ENCODE results near the gene RERE.

RERE gene

DNA sequence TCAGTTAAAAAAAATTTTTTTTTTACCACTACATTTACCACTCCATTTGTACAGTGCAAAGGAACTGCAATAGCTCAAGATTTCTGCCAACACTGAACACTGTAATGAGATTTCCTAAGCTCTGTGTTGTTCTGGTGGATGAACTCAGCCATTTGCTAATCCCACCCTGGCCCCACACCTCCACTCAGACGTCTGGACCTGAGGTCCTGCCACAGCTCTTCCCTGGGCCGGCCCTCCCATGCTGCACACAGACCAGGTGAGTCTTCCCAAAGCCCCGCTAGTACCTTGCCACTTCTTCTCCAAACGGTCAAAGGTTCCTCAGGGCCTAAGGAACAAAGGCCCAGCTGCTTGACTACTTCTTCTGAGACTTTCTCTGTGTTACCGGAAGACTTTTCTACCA is 443.1 kb downstream of the RERE start (continued):
- TF ChIP-seq, protein P1, sequence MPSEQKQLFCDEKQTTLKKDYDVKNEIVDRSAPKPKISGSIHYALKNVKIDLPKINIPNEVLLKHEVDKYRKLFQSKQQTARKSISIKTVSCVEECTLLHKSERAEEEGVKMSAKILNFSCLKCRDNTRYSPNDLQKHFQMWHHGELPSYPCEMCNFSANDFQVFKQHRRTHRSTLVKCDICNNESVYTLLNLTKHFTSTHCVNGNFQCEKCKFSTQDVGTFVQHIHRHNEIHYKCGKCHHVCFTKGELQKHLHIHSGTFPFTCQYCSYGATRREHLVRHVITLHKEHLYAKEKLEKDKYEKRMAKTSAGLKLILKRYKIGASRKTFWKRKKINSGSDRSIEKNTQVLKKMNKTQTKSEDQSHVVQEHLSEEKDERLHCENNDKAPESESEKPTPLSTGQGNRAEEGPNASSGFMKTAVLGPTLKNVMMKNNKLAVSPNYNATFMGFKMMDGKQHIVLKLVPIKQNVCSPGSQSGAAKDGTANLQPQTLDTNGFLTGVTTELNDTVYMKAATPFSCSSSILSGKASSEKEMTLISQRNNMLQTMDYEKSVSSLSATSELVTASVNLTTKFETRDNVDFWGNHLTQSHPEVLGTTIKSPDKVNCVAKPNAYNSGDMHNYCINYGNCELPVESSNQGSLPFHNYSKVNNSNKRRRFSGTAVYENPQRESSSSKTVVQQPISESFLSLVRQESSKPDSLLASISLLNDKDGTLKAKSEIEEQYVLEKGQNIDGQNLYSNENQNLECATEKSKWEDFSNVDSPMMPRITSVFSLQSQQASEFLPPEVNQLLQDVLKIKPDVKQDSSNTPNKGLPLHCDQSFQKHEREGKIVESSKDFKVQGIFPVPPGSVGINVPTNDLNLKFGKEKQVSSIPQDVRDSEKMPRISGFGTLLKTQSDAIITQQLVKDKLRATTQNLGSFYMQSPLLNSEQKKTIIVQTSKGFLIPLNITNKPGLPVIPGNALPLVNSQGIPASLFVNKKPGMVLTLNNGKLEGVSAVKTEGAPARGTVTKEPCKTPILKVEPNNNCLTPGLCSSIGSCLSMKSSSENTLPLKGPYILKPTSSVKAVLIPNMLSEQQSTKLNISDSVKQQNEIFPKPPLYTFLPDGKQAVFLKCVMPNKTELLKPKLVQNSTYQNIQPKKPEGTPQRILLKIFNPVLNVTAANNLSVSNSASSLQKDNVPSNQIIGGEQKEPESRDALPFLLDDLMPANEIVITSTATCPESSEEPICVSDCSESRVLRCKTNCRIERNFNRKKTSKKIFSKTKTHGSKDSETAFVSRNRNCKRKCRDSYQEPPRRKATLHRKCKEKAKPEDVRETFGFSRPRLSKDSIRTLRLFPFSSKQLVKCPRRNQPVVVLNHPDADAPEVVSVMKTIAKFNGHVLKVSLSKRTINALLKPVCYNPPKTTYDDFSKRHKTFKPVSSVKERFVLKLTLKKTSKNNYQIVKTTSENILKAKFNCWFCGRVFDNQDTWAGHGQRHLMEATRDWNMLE (tag by site-specific recombination; conservative IDR thresholded peaks at IDR 0.05; ENCODE audit: low read depth): no peak
- no peak for TF ChIP-seq ZNF394 (tag by site-specific recombination; IDR thresholded peaks at IDR 0.05; ENCODE audit: borderline replicate concordance)
- TF ChIP-seq, protein P2, sequence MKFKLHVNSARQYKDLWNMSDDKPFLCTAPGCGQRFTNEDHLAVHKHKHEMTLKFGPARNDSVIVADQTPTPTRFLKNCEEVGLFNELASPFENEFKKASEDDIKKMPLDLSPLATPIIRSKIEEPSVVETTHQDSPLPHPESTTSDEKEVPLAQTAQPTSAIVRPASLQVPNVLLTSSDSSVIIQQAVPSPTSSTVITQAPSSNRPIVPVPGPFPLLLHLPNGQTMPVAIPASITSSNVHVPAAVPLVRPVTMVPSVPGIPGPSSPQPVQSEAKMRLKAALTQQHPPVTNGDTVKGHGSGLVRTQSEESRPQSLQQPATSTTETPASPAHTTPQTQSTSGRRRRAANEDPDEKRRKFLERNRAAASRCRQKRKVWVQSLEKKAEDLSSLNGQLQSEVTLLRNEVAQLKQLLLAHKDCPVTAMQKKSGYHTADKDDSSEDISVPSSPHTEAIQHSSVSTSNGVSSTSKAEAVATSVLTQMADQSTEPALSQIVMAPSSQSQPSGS (tag by site-specific recombination; IDR thresholded peaks at IDR 0.05; ENCODE audit: low read depth): no peak
- no peak for TF ChIP-seq ZNF677 (tag by site-specific recombination; IDR thresholded peaks at IDR 0.05)
- no peak for TF ChIP-seq ZNF76 (tag by site-specific recombination; IDR thresholded peaks at IDR 0.05; ENCODE audit: borderline replicate concordance, low read depth)
- TF ChIP-seq, protein P3, sequence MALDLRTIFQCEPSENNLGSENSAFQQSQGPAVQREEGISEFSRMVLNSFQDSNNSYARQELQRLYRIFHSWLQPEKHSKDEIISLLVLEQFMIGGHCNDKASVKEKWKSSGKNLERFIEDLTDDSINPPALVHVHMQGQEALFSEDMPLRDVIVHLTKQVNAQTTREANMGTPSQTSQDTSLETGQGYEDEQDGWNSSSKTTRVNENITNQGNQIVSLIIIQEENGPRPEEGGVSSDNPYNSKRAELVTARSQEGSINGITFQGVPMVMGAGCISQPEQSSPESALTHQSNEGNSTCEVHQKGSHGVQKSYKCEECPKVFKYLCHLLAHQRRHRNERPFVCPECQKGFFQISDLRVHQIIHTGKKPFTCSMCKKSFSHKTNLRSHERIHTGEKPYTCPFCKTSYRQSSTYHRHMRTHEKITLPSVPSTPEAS (tag by site-specific recombination; IDR thresholded peaks at IDR 0.05): no peak
- TF ChIP-seq, protein P4, sequence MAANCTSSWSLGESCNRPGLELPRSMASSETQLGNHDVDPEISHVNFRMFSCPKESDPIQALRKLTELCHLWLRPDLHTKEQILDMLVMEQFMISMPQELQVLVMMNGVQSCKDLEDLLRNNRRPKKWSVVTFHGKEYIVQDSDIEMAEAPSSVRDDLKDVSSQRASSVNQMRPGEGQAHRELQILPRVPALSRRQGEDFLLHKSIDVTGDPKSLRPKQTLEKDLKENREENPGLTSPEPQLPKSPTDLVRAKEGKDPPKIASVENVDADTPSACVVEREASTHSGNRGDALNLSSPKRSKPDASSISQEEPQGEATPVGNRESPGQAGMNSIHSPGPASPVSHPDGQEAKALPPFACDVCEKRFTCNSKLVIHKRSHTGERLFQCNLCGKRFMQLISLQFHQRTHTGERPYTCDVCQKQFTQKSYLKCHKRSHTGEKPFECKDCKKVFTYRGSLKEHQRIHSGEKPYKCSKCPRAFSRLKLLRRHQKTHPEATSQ (tag by site-specific recombination; IDR thresholded peaks at IDR 0.05): no peak
- TF ChIP-seq HOXC10 (CRISPR knock-in tag; IDR thresholded peaks at IDR 0.05): no peak
- TF ChIP-seq, protein P5, sequence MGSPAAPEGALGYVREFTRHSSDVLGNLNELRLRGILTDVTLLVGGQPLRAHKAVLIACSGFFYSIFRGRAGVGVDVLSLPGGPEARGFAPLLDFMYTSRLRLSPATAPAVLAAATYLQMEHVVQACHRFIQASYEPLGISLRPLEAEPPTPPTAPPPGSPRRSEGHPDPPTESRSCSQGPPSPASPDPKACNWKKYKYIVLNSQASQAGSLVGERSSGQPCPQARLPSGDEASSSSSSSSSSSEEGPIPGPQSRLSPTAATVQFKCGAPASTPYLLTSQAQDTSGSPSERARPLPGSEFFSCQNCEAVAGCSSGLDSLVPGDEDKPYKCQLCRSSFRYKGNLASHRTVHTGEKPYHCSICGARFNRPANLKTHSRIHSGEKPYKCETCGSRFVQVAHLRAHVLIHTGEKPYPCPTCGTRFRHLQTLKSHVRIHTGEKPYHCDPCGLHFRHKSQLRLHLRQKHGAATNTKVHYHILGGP (tag by site-specific recombination; IDR thresholded peaks at IDR 0.05): no peak
- no peak for TF ChIP-seq ZNF416 (tag by site-specific recombination; IDR thresholded peaks at IDR 0.05)
- TF ChIP-seq ZNF777 (tag by site-specific recombination; IDR thresholded peaks at IDR 0.05; ENCODE audit: borderline replicate concordance): no peak
- TF ChIP-seq ZNF221 (tag by site-specific recombination; IDR thresholded peaks at IDR 0.05; ENCODE audit: borderline replicate concordance): no peak
- TF ChIP-seq KLF1 (tag by site-specific recombination; IDR thresholded peaks at IDR 0.05): no peak

DNA sequence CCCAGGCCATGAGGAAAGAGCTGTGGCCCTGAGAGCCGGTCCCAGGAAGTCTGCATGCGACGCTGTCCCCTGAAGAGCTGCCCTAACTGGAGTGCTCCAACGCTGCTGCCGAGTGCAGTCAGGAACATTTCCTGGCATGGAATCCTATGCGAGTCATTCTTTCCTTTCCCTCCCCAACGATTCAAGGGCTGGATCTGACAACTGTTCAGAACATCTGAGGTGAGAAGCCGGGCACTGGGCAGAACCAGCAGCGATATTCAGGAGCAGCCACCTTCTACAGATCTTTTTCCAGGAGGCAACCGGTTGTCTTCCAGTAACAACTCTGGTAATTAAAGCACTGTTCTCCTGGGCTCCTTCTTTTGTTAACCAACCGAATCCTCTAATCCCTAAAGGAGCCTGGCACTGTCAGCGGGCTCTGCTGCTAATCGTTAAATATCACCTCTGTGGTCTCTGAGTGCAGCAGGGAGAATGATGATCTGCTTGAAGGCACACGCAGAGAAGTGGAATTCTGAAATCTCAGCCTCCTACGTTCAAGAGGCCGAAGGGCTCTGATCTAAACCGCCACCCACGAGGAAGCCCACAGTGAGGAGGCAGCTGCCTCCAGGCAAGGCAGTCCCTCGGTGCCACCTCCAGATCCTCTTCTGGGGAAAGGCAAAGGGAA is 443.7 kb downstream of the RERE start:
- Histone ChIP-seq H3K4me1 (ENCODE audit: control insufficient read depth, insufficient read depth, low read length) (peaks cover 14% of the 10 kb centered on the region), H3K4me3 (ENCODE audit: low read depth, low read length) (no peak overlapping the region), H3K9me3 (ENCODE audit: control insufficient read depth, insufficient read depth, low read depth, low read length) (no peaks in the 10 kb centered on the region), H3K27ac (ENCODE audit: extremely low read depth, low read depth, low read length) (no peak overlapping the region; the same call in 1 of the 2 replicates), H3K36me3 (ENCODE audit: control insufficient read depth in 2 of 2, insufficient read depth in 1 of 2, low read length in 2 of 2) (peaks cover 0 to 5% of the 10 kb centered on the region in 2 experiments; a peak in 1 of 3 replicates)
- CTCF ChIA-PET: interaction anchor here (0.7 to 1.1 kb wide), 2 partner anchors 10 to 398 kb away, joined by 3 to 7 read pairs; no protein-coding TSS in a partner anchor
- POLR2A ChIA-PET: no interaction called here
- TF ChIP-seq, protein P6, sequence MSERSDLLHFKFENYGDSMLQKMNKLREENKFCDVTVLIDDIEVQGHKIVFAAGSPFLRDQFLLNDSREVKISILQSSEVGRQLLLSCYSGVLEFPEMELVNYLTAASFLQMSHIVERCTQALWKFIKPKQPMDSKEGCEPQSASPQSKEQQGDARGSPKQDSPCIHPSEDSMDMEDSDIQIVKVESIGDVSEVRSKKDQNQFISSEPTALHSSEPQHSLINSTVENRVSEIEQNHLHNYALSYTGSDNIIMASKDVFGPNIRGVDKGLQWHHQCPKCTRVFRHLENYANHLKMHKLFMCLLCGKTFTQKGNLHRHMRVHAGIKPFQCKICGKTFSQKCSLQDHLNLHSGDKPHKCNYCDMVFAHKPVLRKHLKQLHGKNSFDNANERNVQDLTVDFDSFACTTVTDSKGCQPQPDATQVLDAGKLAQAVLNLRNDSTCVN (tag by site-specific recombination; optimal IDR thresholded peaks at IDR 0.05): peak; percentile 10
- TF ChIP-seq ZNF843 (tag by site-specific recombination; IDR thresholded peaks at IDR 0.05) (0 out of 2 replicates have a peak, but pooled peaks have one; percentile 31), GLIS2 (tag by site-specific recombination; IDR thresholded peaks at IDR 0.05) (peak; percentile 28; the same call in 1 of the 2 replicates), ZNF391 (tag by site-specific recombination; IDR thresholded peaks at IDR 0.05; ENCODE audit: borderline replicate concordance, low read depth) (no peak), ZBTB8A (tag by site-specific recombination; IDR thresholded peaks at IDR 0.05) (peak; percentile 33; the same call in 1 of the 2 replicates), ZNF600 (tag by site-specific recombination; IDR thresholded peaks at IDR 0.05) (peak; percentile 96), SP7 (tag by site-specific recombination; IDR thresholded peaks at IDR 0.05) (peak; percentile 95)
- TF ChIP-seq, protein P7, sequence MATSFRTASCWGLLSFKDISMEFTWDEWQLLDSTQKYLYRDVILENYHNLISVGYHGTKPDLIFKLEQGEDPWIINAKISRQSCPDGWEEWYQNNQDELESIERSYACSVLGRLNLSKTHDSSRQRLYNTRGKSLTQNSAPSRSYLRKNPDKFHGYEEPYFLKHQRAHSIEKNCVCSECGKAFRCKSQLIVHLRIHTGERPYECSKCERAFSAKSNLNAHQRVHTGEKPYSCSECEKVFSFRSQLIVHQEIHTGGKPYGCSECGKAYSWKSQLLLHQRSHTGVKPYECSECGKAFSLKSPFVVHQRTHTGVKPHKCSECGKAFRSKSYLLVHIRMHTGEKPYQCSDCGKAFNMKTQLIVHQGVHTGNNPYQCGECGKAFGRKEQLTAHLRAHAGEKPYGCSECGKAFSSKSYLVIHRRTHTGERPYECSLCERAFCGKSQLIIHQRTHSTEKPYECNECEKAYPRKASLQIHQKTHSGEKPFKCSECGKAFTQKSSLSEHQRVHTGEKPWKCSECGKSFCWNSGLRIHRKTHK (tag by site-specific recombination; IDR thresholded peaks at IDR 0.05): no peak
- TF ChIP-seq, protein P8, sequence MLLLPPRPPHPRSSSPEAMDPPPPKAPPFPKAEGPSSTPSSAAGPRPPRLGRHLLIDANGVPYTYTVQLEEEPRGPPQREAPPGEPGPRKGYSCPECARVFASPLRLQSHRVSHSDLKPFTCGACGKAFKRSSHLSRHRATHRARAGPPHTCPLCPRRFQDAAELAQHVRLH (tag by site-specific recombination; IDR thresholded peaks at IDR 0.05): no peak

Data from HEK293 (cell line).